Hypothalamus (tissue), 51 donors: ENCODE measurements around the gene E2F6.
"Not testable (repeated sequence)": the region's sequence is repeated elsewhere in the genome, so short reads cannot be mapped to it uniquely, and the experiment has no call there.

Experiments
- DNase-seq, 51 donors: peaks; one replicate each; lab custom pipeline; 2025; lab: John Stamatoyannopoulos, UW

Gene E2F6

DNA sequence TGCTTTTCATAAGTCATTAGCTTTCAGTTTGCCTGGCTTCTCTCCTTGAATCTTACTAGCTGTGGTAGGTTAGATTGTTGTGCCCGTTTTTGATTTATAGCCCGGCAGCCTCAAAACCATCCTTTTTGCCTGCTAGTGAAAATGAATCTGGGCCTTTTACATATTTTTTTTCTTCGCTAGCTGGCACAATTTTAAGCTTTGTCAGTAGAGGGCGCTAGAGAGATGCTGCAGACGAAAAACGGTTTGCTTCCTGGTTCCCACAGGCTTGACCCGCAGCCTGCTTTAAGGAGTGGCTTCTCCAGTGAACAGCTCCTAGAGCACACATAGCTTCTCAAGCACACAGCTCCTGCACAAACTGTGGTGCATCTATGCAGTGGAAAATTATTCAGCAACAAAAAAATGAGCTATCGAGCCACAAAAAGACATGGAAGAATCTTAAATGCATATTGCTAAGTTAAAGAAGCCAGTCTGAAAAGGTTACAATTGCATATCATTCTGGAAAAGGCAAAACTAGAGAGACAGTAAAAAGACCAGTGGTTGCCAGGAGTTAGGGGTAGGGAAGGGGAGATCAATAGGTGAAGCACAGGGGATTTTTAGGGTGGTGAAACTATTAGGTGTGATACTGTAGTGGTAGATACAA, 47.9 kb downstream of the E2F6 start:
- DNase-seq: no peak

DNA sequence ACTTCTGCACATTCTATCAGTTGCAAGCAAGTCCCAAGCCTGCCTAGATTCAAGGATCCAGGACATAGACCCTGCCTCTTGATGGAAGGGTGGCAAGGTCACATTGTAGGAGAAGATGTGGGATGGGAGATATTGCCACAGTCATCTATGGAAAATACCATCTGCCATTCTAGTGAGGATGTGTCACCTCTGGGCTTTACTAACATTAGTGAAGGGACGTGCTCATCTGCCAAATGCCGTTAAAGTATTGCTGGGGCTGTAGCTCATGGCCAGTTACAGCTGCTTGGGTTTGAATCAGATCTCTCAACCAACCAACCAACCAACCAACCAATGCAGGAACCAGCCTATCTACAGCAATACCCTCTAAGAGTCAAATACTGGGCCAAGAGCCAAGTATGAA, 49.0 kb downstream of the E2F6 start:
- DNase-seq: no peak

DNA sequence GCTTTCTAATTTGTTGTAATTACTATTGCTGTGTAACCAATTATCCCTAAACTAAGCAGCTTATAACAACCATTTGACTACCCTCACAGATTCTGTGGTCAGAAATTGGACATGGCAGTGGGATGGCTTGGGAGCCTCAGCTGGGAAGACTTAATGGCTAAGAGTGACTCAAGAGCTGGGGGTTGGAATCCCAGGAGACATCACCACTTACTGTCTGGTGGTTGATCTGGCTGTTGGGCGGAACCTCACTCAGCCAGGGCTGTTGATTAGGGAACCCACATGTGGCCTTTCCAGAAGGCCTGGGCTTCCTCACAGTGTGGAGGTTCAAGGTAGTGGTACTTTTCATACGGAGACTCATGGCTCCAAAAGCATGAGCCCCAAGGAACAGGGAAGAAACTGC, 49.8 kb downstream of the E2F6 start:
- no peak for DNase-seq

DNA sequence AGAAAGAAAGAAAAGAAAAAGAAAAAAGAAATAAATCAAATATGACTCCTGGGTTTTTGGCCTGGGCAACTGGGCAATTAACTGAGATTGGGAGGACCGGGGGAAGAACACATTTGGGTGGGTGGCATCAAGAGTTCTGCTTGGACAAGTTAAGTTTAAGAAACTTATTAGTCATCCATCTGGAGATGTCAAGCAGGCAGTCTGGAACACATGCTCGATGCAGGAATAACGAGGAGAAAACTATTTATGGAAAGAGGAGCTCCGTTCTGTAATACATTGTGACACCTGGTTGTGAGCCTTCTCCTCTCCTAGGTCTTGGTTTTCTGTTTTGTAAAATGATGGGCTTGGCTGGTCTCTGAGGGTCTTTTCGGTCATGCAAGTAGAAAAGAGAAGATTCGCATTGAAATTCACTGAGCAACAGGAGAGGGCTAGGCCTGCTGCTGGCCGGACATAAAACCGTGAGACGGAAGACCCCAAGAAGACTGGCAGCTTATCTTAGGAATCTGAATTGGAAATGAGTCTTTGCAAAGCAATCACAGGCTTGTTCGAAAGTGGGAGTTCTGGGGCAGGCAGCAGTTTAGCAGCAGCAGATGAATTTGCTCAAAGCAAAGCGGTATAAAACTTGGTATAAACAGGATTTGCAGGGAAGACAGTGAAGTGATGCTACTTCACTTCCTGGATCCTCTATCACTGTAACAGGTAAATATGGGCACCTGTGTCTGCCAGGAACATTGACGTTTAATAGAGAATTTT, 51.4 kb downstream of the E2F6 start:
- DNase-seq: peak in 1 of 51 donors; percentile 38

DNA sequence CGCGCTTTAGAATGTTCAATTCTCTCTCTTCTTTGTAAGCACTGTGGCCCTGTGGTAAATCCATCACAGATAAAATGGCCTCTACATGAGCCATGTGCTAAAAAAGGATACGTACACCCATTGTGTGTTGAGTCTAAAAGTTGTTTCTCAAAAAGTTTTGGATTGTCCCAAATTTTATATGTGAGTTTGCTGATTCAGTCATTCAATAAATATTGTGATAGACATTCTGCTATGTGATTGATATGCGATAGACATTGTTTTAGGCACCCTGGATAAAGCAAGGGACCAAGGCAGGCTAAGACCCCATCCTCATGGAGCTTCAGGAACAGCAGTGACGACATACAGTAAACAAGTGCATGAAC, 53.5 kb downstream of the E2F6 start:
- DNase-seq: no peak

DNA sequence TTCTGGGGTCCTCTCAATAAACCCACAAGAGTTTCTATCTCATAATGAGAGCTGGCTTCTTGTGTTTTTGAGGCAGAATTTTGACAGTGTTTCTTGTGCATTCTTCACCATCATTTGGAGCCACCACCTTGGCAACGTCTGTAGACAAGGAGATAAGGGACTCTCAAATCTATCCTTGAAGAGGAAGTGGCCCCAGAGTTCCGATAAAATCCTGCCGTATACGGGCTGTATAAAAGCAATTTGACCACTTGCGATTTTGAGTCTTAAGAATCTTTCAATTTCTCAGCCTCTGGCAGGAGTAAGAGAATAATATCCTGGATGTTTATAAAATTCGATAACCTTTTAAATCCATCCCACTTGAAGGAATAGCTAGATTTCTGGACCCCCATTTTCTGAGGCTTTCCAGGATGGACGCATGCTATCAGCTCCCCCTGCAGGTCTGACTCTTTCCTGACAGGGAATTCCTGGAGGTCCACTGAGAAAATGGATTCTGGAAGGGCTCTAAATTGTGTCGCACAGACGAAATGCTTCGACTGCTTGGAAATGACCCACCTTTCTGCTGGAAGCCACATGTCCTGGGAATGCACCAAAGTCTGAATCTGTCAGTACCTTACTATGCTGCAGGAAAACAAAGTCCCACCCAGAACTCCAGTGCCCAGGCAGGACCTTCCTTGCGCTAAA, 54.1 kb downstream of the E2F6 start:
- peak in 23 of 51 donors; percentile 2 to 54 (median 30) for DNase-seq

DNA sequence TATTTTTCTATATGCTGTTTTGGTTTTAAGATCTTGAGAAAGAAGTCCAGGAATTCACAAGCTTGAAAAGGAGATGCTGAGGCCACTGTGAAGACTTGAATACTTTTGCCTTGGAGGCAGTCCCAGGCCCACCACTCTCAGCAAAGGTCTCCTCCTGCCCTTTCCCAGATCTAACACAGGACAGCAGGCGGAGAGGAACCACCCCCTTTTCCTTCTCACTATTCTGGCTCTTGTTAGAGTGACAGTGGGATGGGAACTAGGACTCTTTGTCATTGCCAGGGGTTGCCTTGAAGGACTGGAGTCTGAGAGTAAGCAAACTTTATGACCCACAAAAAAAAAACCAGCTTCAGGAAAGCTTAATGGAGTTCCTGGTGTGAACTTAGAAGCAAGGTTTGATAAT, 54.7 kb downstream of the E2F6 start:
- no peak for DNase-seq

DNA sequence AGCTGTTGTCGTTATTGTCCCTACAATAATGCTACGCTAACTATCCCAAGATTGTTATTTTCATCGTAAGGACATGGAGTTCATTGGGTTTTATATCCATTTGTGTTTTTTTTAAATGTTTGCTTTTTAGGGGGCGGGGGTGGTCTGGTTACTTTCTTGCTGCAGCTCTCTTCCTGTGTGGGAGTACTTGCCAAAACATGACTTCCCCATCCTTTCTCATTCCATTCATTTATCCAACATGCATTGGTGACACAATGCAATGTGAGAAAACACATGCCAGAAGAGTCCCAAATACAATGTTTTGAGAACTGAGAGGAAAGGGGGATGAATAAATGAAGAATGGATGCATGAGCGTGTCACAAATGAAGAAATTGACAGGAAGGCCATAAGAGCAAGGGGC, 55.9 kb downstream of the E2F6 start:
- DNase-seq: no peak

DNA sequence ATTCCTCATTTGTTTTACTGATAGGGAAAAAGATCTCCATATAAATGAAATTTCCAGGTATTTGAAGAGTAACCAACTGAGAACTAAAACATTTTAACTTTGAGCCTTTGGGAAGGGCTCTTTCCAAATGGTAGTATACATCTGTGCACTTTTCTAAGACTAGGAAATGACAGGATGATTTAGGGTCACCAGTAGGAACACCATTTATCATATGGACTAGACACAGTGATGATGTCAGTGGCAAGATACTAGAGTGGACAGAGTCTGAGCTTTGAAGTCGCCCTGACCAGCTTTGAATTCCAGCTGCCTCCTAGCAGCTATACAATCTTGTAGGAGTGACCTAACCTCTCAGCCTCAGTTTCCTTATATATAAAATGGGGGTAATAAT, 56.4 kb downstream of the E2F6 start:
- DNase-seq: no peak

DNA sequence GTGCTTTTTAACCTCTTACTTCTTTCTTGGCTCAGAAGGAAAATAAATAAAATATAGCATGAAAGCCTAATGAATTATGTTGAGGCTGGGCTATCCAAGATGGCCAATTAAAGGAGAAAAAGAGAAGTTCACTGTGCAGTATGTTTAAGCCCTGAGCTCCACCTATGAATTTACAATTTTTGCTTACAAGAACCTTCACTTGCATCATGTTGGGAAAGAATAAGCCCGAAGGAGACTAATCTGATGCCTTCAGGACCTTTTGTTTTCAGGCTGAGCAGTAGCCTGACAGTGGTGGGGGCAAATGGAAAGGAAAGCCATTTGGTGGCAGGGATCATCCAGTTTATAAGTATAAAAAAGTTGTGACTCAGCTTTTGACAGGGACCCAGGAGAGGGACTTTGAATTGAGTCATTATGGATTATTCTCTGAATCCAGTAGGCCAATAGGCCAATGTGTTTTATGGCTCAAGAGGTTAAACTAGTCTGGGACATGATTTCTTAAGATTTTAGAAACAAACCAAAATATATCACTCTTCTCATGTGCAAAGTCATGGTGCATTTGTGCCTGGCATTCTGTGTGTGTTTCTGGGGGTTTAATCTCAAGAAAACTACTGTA, 56.9 kb downstream of the E2F6 start:
- no peak for DNase-seq

DNA sequence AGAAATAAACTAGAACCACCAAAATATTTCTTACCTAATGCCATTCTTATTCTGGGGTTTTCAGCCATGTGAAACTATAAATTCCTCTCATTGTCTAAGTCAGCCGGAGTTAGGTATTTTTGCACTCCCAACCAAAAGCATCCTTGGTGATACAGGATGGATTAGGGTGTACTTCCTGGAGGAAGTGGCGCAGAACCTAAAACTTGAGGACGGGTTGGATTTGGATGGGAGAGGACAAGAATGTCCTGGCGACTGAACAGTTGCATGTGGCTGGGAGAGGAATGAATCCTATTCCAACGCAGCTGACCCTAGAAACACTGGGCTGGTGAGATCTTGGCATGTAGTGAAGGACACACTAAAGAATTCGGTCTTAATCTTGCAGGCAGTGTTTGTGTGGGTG, 58.5 kb downstream of the E2F6 start:
- no peak for DNase-seq

DNA sequence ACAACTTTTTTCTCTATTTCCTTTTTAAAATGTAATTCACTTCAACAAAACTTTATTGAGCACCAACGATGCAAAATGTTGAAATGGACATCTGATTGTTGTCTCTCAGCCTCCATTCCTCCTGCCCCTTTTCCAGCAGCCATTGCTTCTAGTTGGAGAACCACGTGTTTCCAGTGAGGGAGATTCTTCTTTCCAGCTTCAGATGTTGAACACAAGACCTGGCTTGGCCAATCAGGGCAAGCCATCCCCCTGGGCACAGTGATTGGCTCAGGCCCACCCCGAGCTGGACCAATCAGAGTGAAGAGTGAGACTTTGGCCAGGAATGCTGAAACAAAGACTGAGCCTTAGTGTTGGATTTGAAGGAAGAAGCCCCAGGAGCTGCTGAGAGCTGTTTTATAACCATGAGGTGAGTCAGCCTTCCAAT, 59.0 kb downstream of the E2F6 start:
- peak in 2 of 51 donors; percentile 10 to 19 for DNase-seq

DNA sequence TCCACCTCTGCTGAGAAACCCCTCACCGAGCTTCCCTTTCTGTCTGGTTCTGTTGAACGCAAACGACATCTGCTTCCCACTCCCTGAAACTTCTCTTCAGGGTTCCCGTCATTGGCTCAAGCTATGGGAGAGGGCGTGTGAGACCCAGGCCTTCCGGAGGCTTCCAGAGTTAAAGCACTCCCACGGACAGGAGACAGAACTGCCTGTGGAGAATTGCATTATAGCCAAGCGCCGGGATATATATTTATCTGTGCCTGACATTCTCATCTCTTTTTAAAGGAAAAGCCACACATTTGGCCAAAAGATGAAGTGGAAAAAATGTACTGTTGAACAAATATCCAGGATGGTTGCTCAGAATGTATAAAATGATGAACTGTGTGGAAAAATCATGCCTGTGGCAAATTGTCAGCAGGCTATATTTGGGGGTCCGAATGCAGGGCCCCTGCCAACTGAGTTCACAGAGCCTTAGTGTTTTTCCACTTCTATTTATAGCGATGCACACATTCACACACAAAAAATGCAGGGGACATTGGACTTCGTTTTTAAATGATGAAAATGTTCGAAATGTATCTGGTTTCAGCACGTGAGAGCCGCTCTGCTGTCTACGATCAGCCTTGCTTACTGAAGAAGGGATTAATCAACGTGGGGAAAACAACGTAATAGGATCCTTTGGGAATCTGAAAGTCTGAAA, 59.5 kb downstream of the E2F6 start:
- no peak for DNase-seq

DNA sequence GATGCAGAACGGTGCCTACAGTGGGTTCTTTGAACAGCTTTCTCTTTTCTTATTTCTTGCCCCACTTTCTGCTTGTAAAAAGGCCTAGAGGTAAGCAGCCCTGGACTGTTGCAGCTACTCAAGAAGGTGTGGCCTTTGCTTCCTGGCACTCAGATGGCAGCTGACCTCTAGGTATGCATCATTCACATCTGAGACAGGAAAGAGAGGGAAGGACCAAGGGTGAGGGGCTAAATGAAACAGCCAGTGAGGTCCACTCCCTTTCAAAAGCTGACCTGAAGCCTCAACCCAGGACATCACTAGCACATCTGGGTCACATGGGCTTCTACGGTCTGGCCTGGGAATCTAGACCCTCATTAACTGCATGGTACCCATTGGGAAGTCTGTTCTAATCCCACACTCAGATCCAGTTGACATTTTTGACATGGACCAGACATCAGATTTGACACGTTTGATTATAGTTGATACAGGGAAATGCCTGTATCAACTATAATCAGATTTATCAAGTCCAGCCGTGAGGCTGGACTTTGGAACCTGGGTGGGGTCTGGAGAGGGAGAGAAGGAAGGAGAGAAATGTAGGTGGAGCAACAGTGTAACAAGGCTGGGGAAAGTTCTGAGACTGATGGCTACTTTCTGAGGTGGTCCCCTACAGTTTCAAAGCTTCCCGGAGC, 60.2 kb downstream of the E2F6 start:
- no peak for DNase-seq

DNA sequence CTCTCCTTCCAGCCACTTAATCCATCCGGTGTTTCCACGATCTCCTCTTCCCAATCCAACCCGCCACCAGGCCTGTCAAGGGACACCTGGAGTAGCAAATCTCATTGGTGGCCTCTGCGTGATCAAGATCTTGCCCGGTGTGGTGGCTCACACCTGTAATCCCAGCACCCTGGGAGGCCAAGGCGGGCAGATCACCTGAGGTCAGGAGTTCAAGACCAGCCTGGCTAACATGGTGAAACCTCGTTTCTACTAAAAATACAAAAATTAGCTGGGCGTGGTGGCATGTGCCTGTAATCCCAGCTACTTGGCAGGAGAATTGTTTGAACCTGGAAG, 60.9 kb downstream of the E2F6 start:
- DNase-seq: not testable (repeated sequence)

DNA sequence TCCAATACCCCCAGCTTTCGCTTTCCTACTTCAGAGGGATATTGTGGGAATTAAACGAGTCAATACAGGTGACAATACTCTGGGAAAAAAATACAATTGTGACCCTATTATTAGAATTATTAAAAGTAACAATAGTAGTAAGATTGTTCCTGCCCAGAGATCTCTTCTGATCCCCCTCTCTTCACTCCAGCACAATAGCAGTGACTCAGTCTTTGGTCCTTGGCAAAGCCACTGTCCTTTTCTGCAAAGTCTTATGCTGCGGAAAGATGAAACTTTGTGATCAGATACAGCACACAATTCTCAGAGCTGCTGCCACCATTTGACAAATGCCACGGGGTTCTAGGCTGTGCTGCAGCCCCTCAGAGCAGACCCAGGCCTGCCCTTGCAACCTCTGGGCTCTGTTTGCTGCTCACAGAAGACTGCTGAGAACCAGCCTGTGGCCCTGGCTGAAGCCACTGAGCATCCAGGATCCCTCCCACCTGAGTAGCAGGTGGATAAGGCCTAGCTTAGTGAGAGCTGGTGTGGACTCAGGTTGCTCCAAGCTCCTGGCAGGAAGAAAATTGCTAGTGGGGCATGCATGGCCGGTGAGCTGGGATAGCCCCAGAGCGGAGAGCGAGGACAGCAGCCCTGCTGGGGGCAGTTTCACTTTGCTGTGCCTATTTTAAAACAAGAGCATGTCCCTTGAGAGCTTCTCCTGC, 61.4 kb downstream of the E2F6 start:
- DNase-seq: no peak

DNA sequence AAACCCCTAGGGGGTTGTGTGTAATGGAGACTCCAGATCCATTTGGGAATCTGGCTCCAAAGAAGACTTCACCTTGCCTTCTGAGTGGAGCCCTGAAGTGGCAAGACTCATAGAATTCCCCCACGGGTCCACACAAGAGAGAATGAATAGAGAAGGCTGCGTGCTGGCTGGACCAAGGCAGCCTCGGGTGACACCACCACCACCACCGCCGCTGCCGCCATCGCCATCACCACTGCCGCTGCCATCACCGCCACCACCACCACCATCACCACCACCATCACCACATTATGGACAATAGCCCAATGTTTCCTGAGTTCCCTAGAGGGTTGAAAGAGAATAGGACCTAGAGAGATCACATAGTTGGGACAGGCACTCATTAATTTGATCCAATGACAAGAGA, 63.5 kb downstream of the E2F6 start:
- DNase-seq: no peak

DNA sequence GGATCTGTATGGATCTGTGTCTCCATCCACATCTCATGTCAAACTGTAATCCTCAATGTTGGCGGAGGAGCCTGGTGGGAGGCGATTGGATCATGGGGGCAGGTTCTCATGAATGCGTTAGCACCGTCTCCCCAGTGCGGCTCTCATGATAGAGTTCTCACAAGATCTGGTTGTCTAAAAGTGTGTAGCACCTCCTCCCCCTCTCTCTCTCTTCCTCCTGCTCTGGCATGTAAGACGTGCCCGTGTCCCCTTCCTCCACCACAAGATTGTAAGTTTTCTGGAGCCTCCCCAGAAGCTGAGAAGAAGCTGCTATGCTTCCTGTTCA, 66.6 kb downstream of the E2F6 start:
- DNase-seq: no peak

DNA sequence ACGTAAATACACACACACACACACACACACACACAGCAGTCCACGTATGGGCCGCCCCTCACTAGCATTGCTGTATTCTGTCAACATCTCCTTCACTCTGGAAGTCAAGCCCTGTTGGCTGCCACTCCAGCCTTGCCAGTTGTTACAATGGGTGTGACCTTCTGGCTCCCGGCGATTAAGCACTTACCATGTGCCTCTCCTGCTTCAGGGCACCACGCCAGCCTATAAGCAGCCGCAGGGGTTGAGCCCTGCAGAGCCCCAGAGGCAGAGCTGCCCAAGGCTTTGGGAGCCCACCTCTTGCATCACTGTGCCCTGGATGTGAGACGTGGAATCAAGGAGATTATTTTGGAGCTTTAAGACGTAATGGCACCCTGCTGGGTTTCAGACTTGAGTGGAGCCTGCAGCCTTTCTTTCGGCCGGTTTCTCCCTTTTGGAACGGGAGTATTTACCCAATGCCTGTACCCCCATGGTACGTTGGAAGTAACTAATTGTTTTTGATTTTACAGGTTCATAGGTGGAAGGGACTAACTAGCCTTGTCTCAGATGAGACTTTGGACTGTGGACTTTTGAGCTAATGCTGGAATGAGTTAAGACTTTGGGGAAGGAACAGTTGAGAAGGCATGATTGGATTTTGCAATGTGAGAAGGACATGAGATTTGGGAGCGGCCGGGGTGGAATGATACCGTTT, 67.1 kb downstream of the E2F6 start:
- DNase-seq: no peak

DNA sequence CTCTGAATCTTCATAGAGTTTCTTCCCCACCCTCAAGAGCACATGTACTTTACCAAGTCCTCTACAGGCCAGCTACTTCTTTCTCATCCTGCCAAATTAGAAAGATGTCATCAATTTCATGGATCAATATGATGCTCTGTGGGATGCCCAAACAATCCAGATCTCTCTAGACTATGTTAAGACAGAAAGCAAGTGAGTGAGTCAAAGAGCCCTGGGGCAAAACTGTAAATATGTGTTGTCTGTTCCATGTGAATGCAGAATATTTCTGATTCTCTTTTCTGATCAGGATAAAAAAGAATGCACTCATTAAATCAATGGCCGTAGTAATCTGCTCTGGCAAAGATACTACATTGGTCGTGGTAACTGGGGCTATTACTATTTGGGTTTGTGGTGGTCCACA, 68.4 kb downstream of the E2F6 start:
- no peak for DNase-seq
